Measurements from ENCODE around the gene PRKAR2B.

DNA sequence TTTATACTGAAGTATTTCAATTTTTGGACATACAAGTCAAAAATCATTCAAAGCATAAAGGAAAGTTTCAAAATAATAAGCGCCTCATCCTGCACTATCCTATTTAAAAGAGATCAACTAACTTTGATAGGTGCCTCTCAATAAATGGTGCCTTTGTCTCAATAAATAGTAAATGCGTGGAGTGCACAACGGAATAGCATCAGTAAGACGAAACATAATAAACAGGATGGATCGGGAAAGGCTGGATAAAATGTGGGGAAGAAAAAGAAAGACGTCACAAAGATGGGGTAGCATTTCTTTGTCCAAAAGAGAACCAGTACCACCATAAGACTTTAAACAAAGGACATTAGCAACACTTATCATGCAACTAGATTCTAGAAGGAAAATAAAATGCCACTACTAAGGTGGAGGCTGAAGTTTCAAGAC is 571 bp upstream of the PRKAR2B start:
- TF ChIP-seq, protein P1, sequence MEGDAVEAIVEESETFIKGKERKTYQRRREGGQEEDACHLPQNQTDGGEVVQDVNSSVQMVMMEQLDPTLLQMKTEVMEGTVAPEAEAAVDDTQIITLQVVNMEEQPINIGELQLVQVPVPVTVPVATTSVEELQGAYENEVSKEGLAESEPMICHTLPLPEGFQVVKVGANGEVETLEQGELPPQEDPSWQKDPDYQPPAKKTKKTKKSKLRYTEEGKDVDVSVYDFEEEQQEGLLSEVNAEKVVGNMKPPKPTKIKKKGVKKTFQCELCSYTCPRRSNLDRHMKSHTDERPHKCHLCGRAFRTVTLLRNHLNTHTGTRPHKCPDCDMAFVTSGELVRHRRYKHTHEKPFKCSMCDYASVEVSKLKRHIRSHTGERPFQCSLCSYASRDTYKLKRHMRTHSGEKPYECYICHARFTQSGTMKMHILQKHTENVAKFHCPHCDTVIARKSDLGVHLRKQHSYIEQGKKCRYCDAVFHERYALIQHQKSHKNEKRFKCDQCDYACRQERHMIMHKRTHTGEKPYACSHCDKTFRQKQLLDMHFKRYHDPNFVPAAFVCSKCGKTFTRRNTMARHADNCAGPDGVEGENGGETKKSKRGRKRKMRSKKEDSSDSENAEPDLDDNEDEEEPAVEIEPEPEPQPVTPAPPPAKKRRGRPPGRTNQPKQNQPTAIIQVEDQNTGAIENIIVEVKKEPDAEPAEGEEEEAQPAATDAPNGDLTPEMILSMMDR (IDR thresholded peaks at IDR 0.05): no peak
- TF ChIP-seq POLR2A (IDR thresholded peaks at IDR 0.05): no peak
